H9 (cell line): Measurements from ENCODE around the gene P2RX6. TPM values are rescaled to one million over a fixed set of nuclear protein-coding genes. Genes with fewer than 3 reads are reported as not detected.
A peak's percentile ranks its signal among the peaks of the same experiment; 100 is the strongest.

ENCODE experiments used
- DNase-seq: peaks from one replicate; pipeline ENCODE4 v3.0.0-alpha.2; 2017
- H2AFZ ChIP-seq: one replicate; pipeline ENCODE4 v1.6.1; 2013; ENCODE audit warnings: mild to moderate bottlenecking, low read length, control low read depth, moderate library complexity
- H2AK5ac ChIP-seq: 2 replicates; pipeline ENCODE4 v1.6.1; 2013; ENCODE audit warnings: low read length, control low read depth, mixed read lengths; ENCODE audit not compliant: insufficient read length
- H2BK120ac ChIP-seq: one replicate; pipeline ENCODE4 v1.6.1; 2013; ENCODE audit warnings: low read depth, mild to moderate bottlenecking, low read length, control low read depth, inconsistent platforms; ENCODE audit not compliant: poor library complexity, severe bottlenecking
- H2BK12ac ChIP-seq: 2 replicates; pipeline ENCODE4 v1.6.1; 2013; ENCODE audit warnings: low read length, control low read depth, mixed read lengths, low read depth; ENCODE audit not compliant: insufficient read length
- H2BK15ac ChIP-seq: 2 replicates; pipeline ENCODE4 v1.6.1; 2013; ENCODE audit warnings: low read depth, low read length, control low read depth
- H2BK20ac ChIP-seq: one replicate; pipeline ENCODE4 v1.6.1; 2013; ENCODE audit warnings: low read depth, mild to moderate bottlenecking, low read length, control low read depth, inconsistent platforms; ENCODE audit not compliant: poor library complexity, severe bottlenecking
- H2BK5ac ChIP-seq: 2 replicates; pipeline ENCODE4 v1.6.1; 2013; ENCODE audit warnings: low read length, control low read depth, mixed read lengths; ENCODE audit not compliant: insufficient read length
- H3K14ac ChIP-seq: 2 replicates; pipeline ENCODE4 v1.6.1; 2013; ENCODE audit warnings: low read length, control low read depth; ENCODE audit not compliant: insufficient read depth
- H3K18ac ChIP-seq: 2 replicates; pipeline ENCODE4 v1.6.1; 2013; ENCODE audit warnings: low read depth, mild to moderate bottlenecking, mixed read lengths, low read length, control low read depth; ENCODE audit not compliant: insufficient read length
- H3K23ac ChIP-seq: 2 replicates; pipeline ENCODE4 v1.6.1; 2013; ENCODE audit warnings: low read length, control low read depth, mixed read lengths, low read depth; ENCODE audit not compliant: insufficient read length
- H3K23me2 ChIP-seq: 2 replicates; pipeline ENCODE4 v1.6.1; 2013; ENCODE audit warnings: low read depth, mild to moderate bottlenecking, mixed read lengths, low read length, control low read depth; ENCODE audit not compliant: insufficient read length, poor library complexity, severe bottlenecking
- H3K27ac ChIP-seq: 2 replicates; pipeline ENCODE4 v1.5.1; 2013; ENCODE audit warnings: low read length, control low read depth, mixed read lengths, low read depth; ENCODE audit not compliant: insufficient read length
- H3K27me3 ChIP-seq: 2 replicates; pipeline ENCODE4 v1.6.1; 2013; ENCODE audit warnings: low read length, control low read depth, inconsistent platforms; ENCODE audit not compliant: insufficient read depth
- H3K4ac ChIP-seq: 2 replicates; pipeline ENCODE4 v1.6.1; 2013; ENCODE audit warnings: low read depth, mild to moderate bottlenecking, control low read depth, inconsistent platforms, low read length, moderate library complexity
- H3K4me1 ChIP-seq: 2 replicates; pipeline ENCODE4 v1.6.1; 2013; ENCODE audit warnings: low read length, control low read depth, inconsistent platforms; ENCODE audit not compliant: insufficient read depth
- H3K4me2 ChIP-seq: 2 replicates; pipeline ENCODE4 v1.6.1; 2013; ENCODE audit warnings: low read length, control low read depth, mixed read lengths; ENCODE audit not compliant: insufficient read length, insufficient read depth
- H3K56ac ChIP-seq: 2 replicates; pipeline ENCODE4 v1.6.1; 2013; ENCODE audit warnings: low read depth, mild to moderate bottlenecking, mixed read lengths, low read length, control low read depth; ENCODE audit not compliant: insufficient read length
- H3K79me1 ChIP-seq: 2 replicates; pipeline ENCODE4 v1.6.1; 2013; ENCODE audit warnings: low read depth, mild to moderate bottlenecking, moderate library complexity, low read length, control low read depth, inconsistent platforms; ENCODE audit not compliant: insufficient read depth, poor library complexity, severe bottlenecking
- H3K79me2 ChIP-seq: 2 replicates; pipeline ENCODE4 v1.6.1; 2013; ENCODE audit warnings: low read length, control low read depth, inconsistent platforms; ENCODE audit not compliant: insufficient read depth
- H3K9ac ChIP-seq: 2 replicates; pipeline ENCODE4 v1.6.1; 2013; ENCODE audit warnings: low read length, control low read depth, mixed read lengths; ENCODE audit not compliant: insufficient read length; ENCODE audit errors: extremely low read depth
- H3K9me3 ChIP-seq: one replicate; pipeline ENCODE4 v1.6.1; 2013; ENCODE audit warnings: low read depth, low read length, inconsistent platforms; ENCODE audit not compliant: control insufficient read depth
- H3T11ph ChIP-seq: one replicate; pipeline ENCODE4 v1.6.1; 2013; ENCODE audit warnings: mild to moderate bottlenecking, low read length, control low read depth, inconsistent platforms
- H4K20me1 ChIP-seq: one replicate; pipeline ENCODE4 v1.6.1; 2013; ENCODE audit not compliant: control insufficient read depth, insufficient read length, insufficient read depth
- H4K5ac ChIP-seq: 2 replicates; pipeline ENCODE4 v1.6.1; 2013; ENCODE audit warnings: low read depth, mild to moderate bottlenecking, mixed read lengths, low read length, control low read depth; ENCODE audit not compliant: insufficient read length
- H4K8ac ChIP-seq: replicated peaks from 2 replicates; pipeline ENCODE4 v1.6.1; 2013; ENCODE audit warnings: low read length, control low read depth, mixed read lengths, low read depth; ENCODE audit not compliant: insufficient read length
- H4K91ac ChIP-seq: 2 replicates; pipeline ENCODE4 v1.6.1; 2013; ENCODE audit warnings: low read depth, mild to moderate bottlenecking, moderate library complexity, mixed read lengths, low read length, control low read depth; ENCODE audit not compliant: insufficient read length
- H3K27ac Mint-ChIP-seq, 3 experiments: 2 replicates in 2 of 3; 3 replicates in 1 of 3; pipeline ENCODE4 v1.8.0; 2020 to 2021; ENCODE audit warnings: mixed read lengths in 3 of 3, mild to moderate bottlenecking in 1 of 3, moderate library complexity in 1 of 3
- H3K27me3 Mint-ChIP-seq: 2 replicates; pipeline ENCODE4 v1.8.0; 2021; ENCODE audit warnings: low read depth, mild to moderate bottlenecking, moderate library complexity, mixed read lengths
- H3K36me3 Mint-ChIP-seq, 3 experiments: 2 replicates in 2 of 3; 3 replicates in 1 of 3; pipeline ENCODE4 v1.8.0; 2020 to 2021; ENCODE audit warnings: low read depth in 3 of 3, mixed read lengths in 3 of 3; ENCODE audit not compliant: insufficient read depth in 1 of 3
- H3K4me1 Mint-ChIP-seq, 2 experiments: 2 replicates each; pipeline ENCODE4 v1.8.0; 2020; ENCODE audit warnings: mixed read lengths in 2 of 2
- H3K4me3 Mint-ChIP-seq, 2 experiments: 2 replicates in 1 of 2; 3 replicates in 1 of 2; pipeline ENCODE4 v1.8.0; 2020 to 2021; ENCODE audit warnings: mild to moderate bottlenecking in 2 of 2, mixed read lengths in 2 of 2, moderate library complexity in 1 of 2
- H3K9me3 Mint-ChIP-seq, 2 experiments: 2 replicates in 1 of 2; 3 replicates in 1 of 2; pipeline ENCODE4 v1.8.0; 2020; ENCODE audit warnings: mild to moderate bottlenecking in 2 of 2, mixed read lengths in 2 of 2, moderate library complexity in 1 of 2
- CTCF ChIP-seq: fragments of 200-600 bp; sonication (generic); conservative IDR thresholded peaks from 3 replicates; pipeline ENCODE4 v1.8.0; 2021; ENCODE audit warnings: antibody characterized with exemption, mild to moderate bottlenecking
- WGBS: extraction: QIAGEN DNeasy Blood & Tissue Kit; methylation state at CpG from one replicate; pipeline ENCODE4 v1.1.7; 2013; ENCODE audit warnings: missing lambda C conversion rate, low lambda C conversion rate, mixed read lengths; ENCODE audit not compliant: insufficient read length; ENCODE audit errors: extremely low coverage; 5-methylcytosine and 5-hydroxymethylcytosine counted together
- total RNA-seq: library from RNA; stranded (reverse); gene quantifications from 2 replicates; pipeline ENCODE4 v1.2.1, GENCODE V29; 2021

The P2RX6 gene
- total RNA-seq, 1 experiment from 2014 or later = not detected

DNA sequence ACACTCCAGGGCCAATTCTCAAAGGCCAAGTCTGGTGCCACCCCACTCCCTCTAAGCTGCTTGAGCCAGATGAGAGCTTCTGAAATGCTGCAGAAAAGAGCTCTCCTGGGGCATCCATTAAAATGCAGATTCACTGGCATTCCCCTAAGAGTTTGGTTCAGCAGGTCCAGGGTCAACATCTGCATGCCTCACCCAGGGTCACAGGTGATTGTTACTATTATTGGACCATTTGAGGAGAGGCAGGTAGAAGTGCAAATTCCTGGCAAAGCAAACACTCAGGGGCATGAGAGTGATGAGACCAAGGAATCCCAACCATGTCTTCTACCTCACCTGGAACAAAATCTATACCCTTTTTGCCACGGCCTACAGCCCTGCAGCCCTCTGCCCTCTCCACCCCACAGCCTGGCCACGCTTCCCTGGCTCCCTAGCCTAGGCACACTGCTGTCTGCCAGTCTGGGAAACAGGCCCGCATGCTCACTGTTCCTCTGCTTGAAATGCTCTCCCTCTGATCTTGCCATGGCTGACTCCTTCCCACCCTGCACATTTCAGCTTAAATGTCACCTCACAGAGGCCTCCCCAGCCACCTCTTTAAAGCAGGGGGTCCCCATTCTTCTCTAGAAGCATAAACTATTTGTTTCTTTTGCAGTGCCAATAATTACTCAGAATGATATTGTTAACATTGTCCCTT is 4.4 kb upstream of the P2RX6 start:
- Histone ChIP-seq H3T11ph (no peak overlapping the region), H4K8ac (no peak overlapping the region), H3K79me1 (no peaks in the 10 kb centered on the region), H3K4me1 (peaks cover 3% of the 10 kb centered on the region; the same call in 1 of the 2 replicates), H3K27me3 (no peaks in the 10 kb centered on the region), H3K4me2 (peak overlapping the region; percentile 24), H3K4ac (no peak overlapping the region), H2BK5ac (no peak overlapping the region), H2AFZ (no peak overlapping the region), H2BK120ac (no peak overlapping the region), H3K23ac (no peak overlapping the region), H2BK15ac (no peak overlapping the region), H4K20me1 (no peaks in the 10 kb centered on the region), H3K14ac (no peak overlapping the region), H3K23me2 (peaks cover 7% of the 10 kb centered on the region), H4K91ac (no peak overlapping the region), H3K79me2 (no peaks in the 10 kb centered on the region), H3K9ac (no peak overlapping the region), H3K18ac (no peak overlapping the region), H4K5ac (no peak overlapping the region), H3K56ac (no peak overlapping the region), H3K27ac (no peak overlapping the region), H2AK5ac (no peak overlapping the region), H2BK20ac (no peak overlapping the region), H2BK12ac (no peak overlapping the region), H3K9me3 (no peaks in the 10 kb centered on the region)
- peak; percentile 58 for DNase-seq
- peaks cover 0 to 10% (median 0%) of the 10 kb centered on the region in 3 experiments; a peak in 2 of 7 replicates for H3K36me3 Mint-ChIP-seq
- H3K4me3 Mint-ChIP-seq = peak overlapping the region; percentile 21 to 61
- H3K27ac Mint-ChIP-seq = peak overlapping the region in 2 of 3 experiments; percentile 86 to 94; a peak in 2 of 7 replicates
- WGBS = no CpG with 5 or more reads among the region's 3 CpGs
- H3K4me1 Mint-ChIP-seq = peaks cover 33 to 53% of the 10 kb centered on the region in 2 experiments
- H3K27me3 Mint-ChIP-seq = peaks cover 26% of the 10 kb centered on the region
- no peak for TF ChIP-seq CTCF
- H3K9me3 Mint-ChIP-seq = no peaks in the 10 kb centered on the region
